Measurements from ENCODE around the gene MCM6. TPM values are rescaled to one million over a fixed set of nuclear protein-coding genes. Genes with fewer than 3 reads are reported as not detected.

Gene MCM6
- total and polyA plus RNA-seq, 10 donors: 4.9 to 17.9 (median 12.6) TPM

- H3K4me3 ChIP-seq: no peak overlapping the region
- no peaks in the 10 kb centered on the region for H3K27me3 ChIP-seq (replicated peaks in 1 of 7)
- intact Hi-C loops (cut with DNase I; ENCODE audit: low total_unique reads): no loop called here
- 64 to 84% (median 67%) methylated on average over 7 of the region's 7 CpGs for WGBS, 5 donors
- H3K36me3 ChIP-seq: peaks cover 0 to 14% (median under 1%) of the 10 kb centered on the region in 6 donors
- no peak overlapping the region for H3K27ac ChIP-seq
- peaks cover 0 to 10% (median 4%) of the 10 kb centered on the region in 6 donors for H3K4me1 ChIP-seq
- TF ChIP-seq CTCF (IDR thresholded peaks at IDR 0.05 in 8 of 11, conservative IDR thresholded peaks at IDR 0.05 in 3 of 11) (no peak), POLR2AphosphoS5 (IDR thresholded peaks at IDR 0.05) (no peak), POLR2A (IDR thresholded peaks at IDR 0.05) (no peak)
- no peaks in the 10 kb centered on the region for H3K9me3 ChIP-seq
- no peak for DNase-seq
Observed at GRCh38 chr2:135792401-135793150, 83.7 kb downstream of the MCM6 start.

GRCh38 chr2:135791418-135792190, 84.6 kb downstream of the MCM6 start:
- 88 to 94% (median 93%) methylated on average over 2 of the region's 2 CpGs for WGBS, 5 donors
- Histone ChIP-seq H3K9me3 (no peaks in the 10 kb centered on the region), H3K27ac (no peak overlapping the region), H3K36me3 (peaks cover 0 to 20% (median 3%) of the 10 kb centered on the region in 6 donors), H3K27me3 (replicated peaks in 1 of 7) (no peaks in the 10 kb centered on the region), H3K4me3 (no peak overlapping the region), H3K4me1 (peaks cover 0 to 5% (median 0%) of the 10 kb centered on the region in 6 donors)
- DNase-seq: no peak
- TF ChIP-seq CTCF (IDR thresholded peaks at IDR 0.05 in 8 of 11, conservative IDR thresholded peaks at IDR 0.05 in 3 of 11) (no peak), POLR2A (IDR thresholded peaks at IDR 0.05) (no peak), POLR2AphosphoS5 (IDR thresholded peaks at IDR 0.05) (no peak)
- intact Hi-C loops (cut with DNase I; ENCODE audit: low total_unique reads): no loop called here

- DNase-seq: no peak
- Histone ChIP-seq H3K4me3 (no peak overlapping the region), H3K9me3 (no peaks in the 10 kb centered on the region), H3K27ac (no peak overlapping the region), H3K27me3 (replicated peaks in 1 of 7) (no peaks in the 10 kb centered on the region), H3K36me3 (peaks cover 0 to 31% (median 11%) of the 10 kb centered on the region in 6 donors), H3K4me1 (peaks cover 0 to 5% (median 0%) of the 10 kb centered on the region in 6 donors)
- TF ChIP-seq POLR2AphosphoS5 (IDR thresholded peaks at IDR 0.05) (no peak), POLR2A (IDR thresholded peaks at IDR 0.05) (no peak)
- intact Hi-C loops (cut with DNase I; ENCODE audit: low total_unique reads): no loop called here
- 94 to 99% (median 95%) methylated on average over 10 of the region's 10 CpGs for WGBS, 5 donors
Observed at GRCh38 chr2:135790423-135790822, 85.8 kb downstream of the MCM6 start.

Small RNA genes lying within 50 kb of the gene (small RNA-seq; reads per million reads assigned to genes)
- 0 reads per million in 4 donors for gene RF00019

Other genes starting within 250 kb of the MCM6 start
- gene UBXN4, start 134.6 kb downstream of the MCM6 start, total RNA-seq: 100 to 1,000 TPM in 1 of 7 donors, 10 to 100 TPM in 6; 83.6 to 101 (median 92.7) TPM
- 10 to 100 TPM; 36.6 to 40.7 (median 37.2) TPM for gene UBXN4, start 134.6 kb downstream of the MCM6 start, polyA plus RNA-seq
- under 1 TPM in 5 of 7 donors, not detected in 2; 0.06 to 0.19 (median 0.07) TPM for gene LCT, start 39.3 kb downstream of the MCM6 start, total RNA-seq
- under 1 TPM in 2 of 3 donors, not detected in 1; 0.02 to 0.03 TPM for gene LCT, start 39.3 kb downstream of the MCM6 start, polyA plus RNA-seq
- 10 to 100 TPM; 56.2 to 72.8 (median 64.3) TPM for gene DARS1, start 109.2 kb upstream of the MCM6 start, total RNA-seq
- 10 to 100 TPM; 65.1 to 88.6 (median 72.1) TPM for gene DARS1, start 109.2 kb upstream of the MCM6 start, polyA plus RNA-seq
- gene CXCR4, start 241.7 kb upstream of the MCM6 start, total RNA-seq: 100 to 1,000 TPM; 204 to 499 (median 323) TPM
- gene CXCR4, start 241.7 kb upstream of the MCM6 start, polyA plus RNA-seq: 100 to 1,000 TPM; 274 to 626 (median 286) TPM